Uterus (tissue), 2 donors: ENCODE results near the gene DHRS1.

Experiments
- CTCF ChIP-seq, 4 experiments: fragments of 200-600 bp in 2 of 4; fragments of 450-650 bp in 2 of 4; sonication (generic) in 2 of 4; IDR thresholded peaks; one replicate each; pipeline ENCODE4 v1.5.1; 2016 to 2019; ENCODE audit warnings: antibody characterized with exemption in 4 of 4, mild to moderate bottlenecking in 2 of 4, moderate library complexity in 1 of 4
- POLR2A ChIP-seq, 2 donors: fragments of 450-650 bp; IDR thresholded peaks; one replicate each; pipeline ENCODE4 v1.6.1; 2016; ENCODE audit warnings: antibody characterized with exemption in 2 of 2, mild to moderate bottlenecking in 1 of 2, moderate library complexity in 1 of 2

- TF ChIP-seq POLR2A (IDR thresholded peaks at IDR 0.05) = no peak
- peak in 2 of 4 experiments; percentile 21 to 24 for TF ChIP-seq CTCF (IDR thresholded peaks at IDR 0.05)
Measured at GRCh38 chr14:24315807-24316596, 16.4 kb upstream of the DHRS1 start.
